GM18907 (cell line): ENCODE results near the gene ALG8.
"Not testable (repeated sequence)": the region's sequence is repeated elsewhere in the genome, so short reads cannot be mapped to it uniquely, and the experiment has no call there.

Experiments
- ATAC-seq: cut with Tn5 transposase; IDR thresholded peaks from one replicate; pipeline ENCODE4 v1.9.1; 2021; ENCODE audit warnings: mild to moderate bottlenecking, moderate library complexity; ENCODE audit not compliant: unreplicated experiment

The ALG8 gene

DNA sequence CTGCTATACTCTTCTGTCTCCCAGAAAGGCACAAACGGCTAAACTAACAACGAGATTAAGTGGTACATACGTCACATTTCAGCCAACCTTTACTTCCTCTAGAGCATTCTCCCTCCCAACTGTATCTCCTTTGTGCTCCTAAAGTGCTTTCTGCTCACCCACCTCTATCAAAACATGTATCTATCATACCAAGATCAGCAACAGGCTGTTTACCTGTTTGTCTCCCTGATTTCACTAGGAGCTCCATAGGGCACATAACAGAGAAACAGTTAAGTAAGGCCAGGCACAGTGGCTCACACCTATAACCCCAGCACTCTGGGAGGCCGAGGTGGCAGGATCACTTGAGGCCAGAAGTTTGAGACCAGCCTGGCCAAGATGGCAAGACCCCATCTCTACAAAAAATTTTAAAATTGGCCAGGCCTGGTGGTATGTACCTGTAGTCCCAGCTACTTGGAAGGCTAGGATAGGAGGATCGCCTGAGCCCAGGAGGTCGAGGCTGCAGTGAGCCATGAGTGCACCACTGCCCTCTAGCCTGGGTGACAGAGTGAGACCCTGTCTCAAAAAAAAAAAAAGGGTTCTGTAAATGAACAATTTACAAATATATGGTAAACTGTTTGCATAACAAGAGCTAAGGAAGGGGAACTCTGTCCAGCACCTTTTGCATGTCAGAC, 62.6 kb downstream of the ALG8 start:
- ATAC-seq: no peak

DNA sequence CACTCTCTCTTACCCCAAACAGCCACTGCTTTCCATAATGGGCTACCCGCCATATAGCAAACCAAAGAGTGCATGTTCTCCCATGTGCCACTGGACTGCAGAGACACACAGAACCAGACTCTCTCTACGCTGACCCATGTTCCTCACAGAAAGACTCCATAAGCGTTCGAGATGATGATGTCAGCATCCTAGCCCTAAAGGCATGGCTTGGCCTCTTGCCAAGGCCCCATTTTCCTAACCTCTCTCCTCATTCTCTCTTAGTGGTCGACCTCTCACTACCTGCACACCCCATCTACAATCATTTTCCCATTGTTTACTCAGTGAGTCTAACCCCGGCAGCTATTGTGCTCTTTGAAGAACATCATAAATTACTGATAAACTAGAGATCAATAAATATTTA, 64.7 kb downstream of the ALG8 start:
- ATAC-seq: no peak

DNA sequence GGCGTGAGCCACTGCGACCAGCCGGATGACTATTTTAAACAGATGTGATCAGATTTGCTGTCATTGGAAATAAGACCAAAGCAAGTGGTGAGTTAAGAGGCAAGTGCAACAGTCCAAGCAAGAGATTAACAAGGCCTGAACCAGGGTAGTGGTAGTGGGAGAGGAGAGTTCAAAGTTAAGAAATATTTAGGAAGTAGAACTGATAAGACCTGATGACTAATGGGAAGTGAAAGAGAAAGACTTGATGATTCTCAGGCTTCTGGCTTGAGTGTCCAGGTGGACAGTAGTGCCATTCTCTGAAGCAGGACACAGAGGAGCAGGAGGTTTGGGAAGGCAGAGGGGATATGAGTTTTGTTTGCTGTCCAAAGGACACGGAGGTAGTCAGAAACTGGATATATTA, 67.0 kb downstream of the ALG8 start:
- no peak for ATAC-seq

DNA sequence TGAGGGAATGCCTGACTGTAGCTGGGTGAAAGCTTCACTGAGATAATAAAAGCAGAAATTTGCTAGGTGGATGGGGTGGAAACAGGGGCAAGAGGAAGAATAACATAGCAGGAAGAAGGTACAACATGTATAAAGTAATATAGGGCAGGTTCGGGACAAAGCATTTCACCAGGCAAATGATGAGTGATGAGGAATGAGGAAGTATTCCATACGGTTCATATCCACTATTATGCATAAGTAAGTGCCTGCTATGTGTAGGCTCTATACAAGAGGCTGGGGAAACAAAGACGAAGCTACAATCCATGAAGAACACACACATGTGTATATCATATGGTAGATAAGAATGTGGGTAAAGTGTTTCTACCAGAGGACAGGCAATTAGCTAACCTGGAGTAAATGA, 67.7 kb downstream of the ALG8 start:
- ATAC-seq: no peak

DNA sequence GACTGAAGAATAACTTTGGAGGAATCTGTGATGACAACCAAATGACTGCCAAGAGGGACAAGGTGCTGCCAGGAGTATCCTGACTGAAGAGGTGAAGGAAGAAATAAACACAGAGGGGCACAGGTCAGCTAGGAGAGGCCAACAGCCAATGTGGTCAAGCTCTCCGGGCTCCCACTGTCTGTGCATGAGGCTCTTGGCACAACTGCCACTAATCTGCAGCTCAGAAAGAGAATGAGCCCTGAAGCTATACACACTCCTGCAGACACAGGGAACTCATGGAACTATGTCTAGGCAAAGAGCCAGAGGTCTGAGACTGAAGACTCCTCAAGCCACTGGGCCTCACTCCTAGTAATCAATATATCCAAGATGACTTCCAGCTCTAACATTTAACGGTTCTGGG, 68.8 kb downstream of the ALG8 start:
- no peak for ATAC-seq

DNA sequence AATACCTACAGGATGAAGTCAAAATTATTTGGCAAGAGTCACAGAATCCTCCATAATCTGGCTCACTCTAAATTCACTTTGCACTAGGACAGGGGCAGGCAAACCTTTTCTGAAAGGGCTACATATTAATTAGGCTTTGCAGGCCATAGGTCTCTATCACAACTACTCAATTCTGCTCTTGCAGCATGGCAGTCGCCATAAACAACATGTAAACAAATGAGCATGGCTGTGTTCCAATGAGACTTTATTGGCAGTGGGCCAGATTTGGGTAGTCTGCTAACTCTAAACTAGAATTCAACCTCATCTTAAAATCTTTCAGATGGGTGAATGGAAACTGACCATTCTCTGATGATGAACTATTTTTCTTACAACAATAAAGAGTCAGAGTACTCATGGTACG, 70.0 kb downstream of the ALG8 start:
- no peak for ATAC-seq

DNA sequence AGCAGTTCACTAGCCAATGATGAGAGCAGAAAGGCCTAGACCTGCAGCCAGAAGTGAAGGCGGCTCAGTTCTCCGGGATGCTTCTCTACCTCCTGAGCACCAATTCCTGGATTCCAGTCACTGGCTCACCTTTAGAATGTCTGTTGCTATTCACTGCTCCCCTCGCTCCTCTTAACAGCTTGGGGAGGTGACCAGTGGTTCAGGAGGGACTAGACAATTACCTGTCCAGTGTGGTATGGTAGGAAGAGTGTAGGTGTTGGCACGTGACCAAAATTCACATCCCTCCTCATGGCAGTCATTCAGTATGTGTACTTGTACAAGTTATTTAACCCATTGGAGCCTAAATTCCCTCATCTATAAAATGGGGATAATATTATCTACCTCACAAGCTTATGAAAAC, 71.7 kb downstream of the ALG8 start:
- ATAC-seq: no peak

DNA sequence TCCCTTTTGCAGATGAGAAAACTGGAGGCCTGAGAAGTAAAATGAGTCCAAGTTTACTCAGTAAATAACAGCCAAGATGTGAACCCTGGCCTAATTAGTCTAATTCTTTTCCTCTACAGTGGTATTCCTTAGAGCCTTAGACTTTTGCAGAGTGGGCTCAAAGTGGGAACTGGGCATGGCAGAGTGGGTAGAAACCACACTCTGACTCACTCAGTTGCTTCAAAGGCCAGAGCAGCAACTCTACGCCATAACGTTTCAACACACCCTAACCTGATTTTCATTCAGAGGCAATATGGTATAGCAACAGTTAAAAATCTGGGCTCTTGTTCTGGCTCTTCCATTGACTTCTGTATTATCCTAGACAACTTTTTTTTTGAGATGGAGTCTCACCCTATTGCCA, 73.0 kb downstream of the ALG8 start:
- ATAC-seq: no peak

DNA sequence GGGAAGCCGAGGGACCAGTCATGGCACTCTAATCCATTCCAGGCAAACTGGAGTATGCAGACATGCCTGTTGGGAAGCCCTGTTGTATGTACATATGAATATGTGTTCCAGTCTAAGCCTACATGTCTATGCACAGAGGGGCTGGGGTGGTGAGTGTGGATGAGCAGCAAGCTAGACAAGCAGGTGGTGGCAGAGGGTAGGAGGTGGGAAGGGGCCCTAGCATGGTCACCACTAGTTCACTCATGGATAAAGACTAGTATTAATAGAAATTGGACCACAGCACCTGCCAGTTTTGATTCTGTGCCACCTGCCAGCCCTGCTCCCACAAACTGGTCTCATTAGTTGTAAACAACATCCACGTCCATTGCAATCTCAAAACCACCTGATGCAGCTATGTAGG, 74.2 kb downstream of the ALG8 start:
- no peak for ATAC-seq

DNA sequence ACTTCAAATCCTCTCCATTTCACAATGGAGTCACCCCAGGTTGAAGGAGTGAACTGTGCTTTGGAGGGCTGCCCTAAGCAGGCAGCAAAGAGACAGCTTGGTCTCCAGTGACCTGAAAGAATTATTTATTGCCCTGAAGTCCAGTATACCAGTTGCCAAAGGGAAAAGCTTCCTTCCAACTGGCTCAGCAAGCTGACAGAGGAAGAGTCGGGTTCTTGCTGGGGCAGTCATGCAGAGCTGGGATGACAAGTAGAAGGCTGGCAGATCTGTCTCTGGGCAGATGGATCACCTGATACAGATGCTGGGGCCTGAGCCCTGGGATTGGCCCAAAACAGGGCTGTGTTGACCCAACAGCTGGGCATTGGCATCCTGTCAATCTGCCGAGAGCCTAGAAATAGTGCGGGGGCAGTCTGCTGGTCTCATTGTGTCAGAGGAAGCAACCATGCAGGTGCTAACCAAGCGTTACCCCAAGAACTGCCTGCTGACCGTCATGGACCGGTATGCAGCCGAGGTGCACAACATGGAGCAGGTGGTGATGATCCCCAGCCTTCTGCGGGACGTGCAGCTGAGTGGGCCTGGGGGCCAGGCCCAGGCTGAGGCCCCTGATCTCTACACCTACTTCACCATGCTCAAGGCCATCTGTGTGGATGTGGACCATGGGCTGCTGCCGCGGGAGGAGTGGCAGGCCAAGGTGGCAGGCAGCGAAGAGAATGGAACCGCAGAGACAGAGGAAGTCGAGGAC, 75.8 kb downstream of the ALG8 start, which contains the start of gene THRSP:
Gene THRSP, plus strand, starts transcription at position 422 of the 742 bp plus-strand sequence. Its CDS starts 21 bp downstream, at position 443.
- ATAC-seq: no peak

DNA sequence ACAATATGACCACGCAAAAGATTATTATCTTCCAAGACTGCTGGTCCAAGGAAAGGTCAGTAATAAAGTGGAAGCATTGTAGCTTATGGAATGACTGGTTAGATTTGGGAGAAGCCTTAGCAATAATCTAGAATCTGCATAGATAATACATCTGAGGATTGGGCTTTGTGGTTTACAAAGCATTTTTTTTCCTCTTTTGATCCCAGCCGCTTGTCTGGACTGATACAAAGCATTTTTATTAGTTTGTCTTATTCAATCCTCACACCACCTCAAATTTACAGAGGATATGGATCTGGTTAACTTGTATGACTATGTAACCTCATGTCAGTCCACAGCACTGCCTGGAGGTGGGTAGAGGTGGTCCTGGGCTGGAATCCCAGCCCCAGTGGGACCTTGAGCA, 76.8 kb downstream of the ALG8 start:
- ATAC-seq: no peak

DNA sequence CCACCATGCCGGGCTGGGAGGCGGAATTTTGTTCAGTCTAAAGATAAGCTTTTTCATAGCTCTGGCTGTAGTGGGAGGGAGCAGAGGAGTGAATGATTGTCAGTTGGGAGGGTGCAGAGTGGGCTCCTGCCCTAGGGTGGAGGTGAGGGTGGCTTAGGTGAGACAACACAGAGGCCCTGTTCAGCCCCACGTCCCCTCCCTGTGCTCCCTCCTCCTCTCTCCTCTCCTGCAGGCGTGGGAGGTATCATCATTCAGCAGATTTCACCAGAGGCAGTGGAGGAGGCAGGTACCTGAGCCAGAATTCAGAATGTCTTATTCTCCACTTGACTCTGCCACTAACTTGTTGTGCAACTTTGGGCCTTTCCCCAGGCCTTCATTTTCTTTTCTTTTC, 77.5 kb downstream of the ALG8 start:
- no peak for ATAC-seq

DNA sequence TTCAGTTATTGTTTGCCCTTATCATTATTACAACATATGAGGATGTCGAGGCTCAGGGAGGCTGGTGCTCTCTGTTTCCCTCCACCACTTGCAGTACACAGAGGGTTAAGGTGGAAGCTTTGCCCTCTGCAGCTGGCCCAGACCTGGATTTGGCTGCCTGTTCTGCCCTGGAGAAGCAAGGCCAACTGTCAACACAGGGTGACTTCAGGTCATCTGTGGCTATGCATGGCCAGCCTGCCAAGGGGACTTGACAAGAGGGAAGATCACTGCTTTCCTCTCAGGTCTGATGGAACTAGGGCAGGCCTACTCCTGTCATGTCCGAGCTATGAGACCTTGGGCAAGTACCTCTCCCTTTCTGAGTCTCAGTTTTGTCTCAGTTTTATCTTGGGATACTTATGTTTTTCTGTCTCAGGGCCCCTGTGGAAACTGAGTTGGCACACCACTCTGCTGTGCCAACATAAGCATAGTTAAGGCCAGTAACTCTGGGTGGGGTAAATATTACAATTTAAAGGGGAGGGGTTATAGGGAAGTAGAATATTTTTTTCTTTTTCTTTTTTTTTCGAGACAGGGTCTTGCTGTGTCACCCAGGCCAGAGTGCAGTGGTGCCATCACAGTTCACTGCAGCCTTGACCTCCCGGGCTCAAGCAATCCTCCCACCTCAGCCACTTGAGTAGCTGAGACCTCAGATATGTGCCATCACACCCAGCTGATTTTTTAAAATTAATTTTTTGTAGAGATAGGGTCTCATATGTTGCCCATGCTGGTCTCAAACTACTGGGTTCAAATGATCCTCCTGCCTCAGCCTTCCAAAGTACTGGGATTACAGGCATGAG, 78.1 kb downstream of the ALG8 start:
- ATAC-seq: no peak

DNA sequence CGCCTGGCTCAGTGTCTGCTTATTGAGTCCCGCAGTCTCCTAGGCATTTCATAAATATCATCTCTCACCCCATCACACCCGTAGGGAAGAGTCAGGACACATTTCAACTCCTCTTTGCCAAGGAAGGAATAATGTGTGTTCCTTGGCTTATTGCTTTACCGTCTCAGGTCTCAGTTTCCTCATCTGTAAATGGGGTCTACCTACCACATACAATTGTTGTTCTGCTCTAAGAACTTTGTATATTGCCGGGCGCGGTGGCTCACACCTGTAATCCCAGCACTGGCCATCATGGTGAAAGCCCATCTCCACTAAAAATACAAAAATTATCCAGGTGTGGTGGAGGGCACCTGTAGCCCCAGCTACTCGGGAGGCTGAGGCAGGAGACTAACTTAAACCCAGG, 78.9 kb downstream of the ALG8 start:
- no peak for ATAC-seq

DNA sequence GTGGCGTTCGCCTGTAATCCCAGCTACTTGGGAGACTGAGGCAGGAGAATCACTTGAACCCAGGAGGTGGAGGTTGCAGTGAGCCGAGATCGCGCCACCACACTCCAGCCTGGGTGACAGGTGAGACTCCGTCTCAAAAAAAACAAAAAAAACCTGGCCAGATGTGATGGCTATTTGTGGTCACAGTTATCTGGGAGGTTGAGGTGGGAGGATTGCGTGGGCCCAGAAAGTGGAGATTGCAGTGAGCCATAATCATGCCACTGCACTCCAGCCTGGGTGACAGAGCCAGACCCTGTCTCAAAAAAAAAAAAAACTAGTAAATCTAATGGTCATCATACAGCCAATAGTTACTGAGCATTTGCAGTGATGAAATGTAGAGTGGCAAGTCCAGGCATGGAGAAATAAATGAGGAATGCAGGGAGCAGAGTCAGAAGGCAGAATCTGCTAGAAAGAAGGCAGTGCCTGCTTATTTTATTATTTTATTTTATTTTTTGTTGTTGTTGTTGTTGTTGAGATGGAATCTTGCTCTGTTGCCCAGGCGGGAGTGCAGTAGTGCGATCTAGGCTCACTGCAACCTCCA, 79.6 kb downstream of the ALG8 start:
- ATAC-seq: not testable (repeated sequence)

DNA sequence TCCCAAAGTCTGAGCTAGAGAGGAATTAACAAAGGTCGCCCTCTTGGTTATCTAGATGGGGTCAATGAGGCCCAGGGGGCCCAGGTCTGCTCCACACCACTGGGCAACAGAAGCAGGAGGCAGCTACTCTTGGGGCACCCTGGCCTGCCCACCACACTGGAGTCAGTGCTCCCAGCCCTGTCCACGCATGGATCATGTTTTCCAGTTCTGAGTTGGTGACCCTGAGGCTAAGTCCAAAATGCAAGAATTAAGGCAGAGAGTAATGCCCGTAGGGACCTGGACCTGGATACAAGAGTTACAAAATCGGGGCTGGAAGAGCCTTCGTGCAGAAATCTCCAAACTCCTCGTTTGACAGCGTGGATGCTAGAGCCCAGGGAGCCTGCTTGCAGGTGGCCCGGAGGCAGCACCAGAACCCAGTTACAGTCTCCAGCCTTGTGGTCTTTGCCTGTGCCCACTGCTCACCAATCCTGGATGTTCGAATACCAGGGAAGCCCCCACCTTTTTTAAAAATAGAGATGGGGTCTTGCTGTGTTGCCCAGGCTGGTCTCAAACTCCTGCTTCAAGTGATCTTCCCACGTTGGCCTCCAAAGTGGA, 81.9 kb downstream of the ALG8 start:
- ATAC-seq: no peak

DNA sequence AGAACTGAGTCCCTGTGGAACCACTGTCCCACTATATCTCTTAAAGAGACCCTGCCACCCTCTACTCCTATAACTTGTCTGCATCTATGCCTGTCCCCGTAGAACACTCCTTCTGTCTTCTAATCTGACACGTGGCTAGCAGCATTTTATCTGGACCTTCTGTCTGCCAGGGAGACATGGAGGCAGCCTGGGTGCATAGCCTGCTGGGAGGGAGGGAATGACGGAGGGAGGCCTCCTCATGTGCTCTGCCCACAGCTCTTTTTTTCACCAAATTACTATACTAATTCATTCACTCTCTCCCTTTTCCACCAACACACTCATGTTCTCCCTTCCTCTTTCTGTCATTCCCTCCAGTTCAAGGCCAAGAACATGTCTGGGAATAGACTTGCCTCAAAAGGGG, 83.3 kb downstream of the ALG8 start:
- ATAC-seq: no peak

DNA sequence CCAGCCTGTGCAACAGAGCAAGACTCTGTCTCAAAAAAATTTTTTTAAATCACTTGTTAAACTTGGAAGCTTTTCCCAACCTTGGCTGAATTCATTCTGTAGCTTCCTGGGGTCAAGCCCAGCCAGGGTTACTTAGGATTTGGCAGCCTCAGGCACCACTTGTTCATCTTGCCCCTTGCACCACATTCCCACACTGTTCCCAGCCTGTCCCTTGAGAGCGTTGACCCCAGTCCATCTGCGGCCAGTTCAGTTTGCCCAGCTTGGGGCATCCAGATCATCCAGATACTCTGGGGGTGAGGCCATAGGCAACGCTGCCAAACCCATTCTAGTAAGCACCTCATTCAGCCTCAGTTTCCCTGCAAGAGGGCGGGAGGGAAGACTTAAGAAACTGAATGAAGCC, 84.5 kb downstream of the ALG8 start:
- ATAC-seq: no peak

DNA sequence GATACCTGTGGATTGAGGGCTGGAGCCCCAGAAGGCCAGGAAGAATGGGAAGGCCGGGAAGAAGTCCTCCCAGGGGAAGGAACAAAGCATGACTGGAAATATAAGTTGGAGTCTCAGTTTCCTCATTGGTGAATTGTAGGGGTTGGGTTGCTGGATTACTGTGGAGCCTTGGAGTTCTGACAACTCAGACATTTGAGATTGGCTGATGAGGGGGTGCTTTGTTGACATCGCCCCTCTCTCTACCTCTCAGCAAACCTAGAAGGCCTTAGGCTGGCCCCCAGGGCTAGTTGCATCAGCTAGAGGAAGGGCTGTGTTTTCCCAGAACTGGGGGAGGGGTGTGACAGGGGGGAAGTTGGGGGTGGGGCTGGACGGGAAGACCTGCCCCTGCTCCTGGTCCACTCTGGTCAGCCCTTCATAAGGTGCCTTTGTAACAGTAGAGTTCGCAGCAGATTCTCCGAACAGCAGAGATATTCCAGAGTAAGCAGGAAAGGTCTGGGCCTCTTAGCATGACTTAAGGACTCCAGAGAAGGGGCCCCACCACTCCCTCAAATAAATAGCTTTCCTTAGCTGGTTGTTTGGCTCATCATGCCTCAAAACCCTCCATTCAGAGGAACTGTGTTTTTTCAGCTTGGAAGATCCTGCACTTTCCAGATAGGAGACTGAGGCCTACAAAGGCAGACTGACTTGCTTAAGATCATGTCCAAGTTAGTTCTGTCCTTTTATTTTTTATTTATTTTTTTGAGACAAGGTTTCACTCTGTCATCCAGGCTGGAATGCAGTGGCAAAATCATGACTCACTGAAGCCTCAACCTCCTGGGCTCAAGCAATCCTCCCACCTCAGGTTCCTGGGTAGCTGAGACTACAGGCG, 88.2 kb downstream of the ALG8 start:
- no peak for ATAC-seq
